Lower leg skin (tissue), 4 donors: Measurements from ENCODE around the gene SCUBE1. TPM values are rescaled to one million over a fixed set of nuclear protein-coding genes. Genes with fewer than 3 reads are reported as not detected.

Source experiments
- DNase-seq, 2 donors: peaks; one replicate each; pipeline ENCODE4 v3.0.0-alpha.2; 2019; ENCODE audit warnings: low spot score in 2 of 2
- H3K4me3 ChIP-seq: fragments of 200-600 bp; sonication (generic); 2 replicates; pipeline ENCODE4 v1.5.1; 2017; ENCODE audit warnings: mild to moderate bottlenecking, low read depth; ENCODE audit not compliant: poor library complexity, severe bottlenecking
- CTCF ChIP-seq, 3 donors: fragments of 450-650 bp; IDR thresholded peaks; one replicate each; pipeline ENCODE4 v1.5.1; 2016; ENCODE audit warnings: antibody characterized with exemption in 3 of 3, mild to moderate bottlenecking in 3 of 3, moderate library complexity in 2 of 3
- POLR2A ChIP-seq, 2 donors: fragments of 450-650 bp; IDR thresholded peaks; one replicate each; pipeline ENCODE4 v1.6.1; 2016 to 2017; ENCODE audit warnings: antibody characterized with exemption in 2 of 2, mild to moderate bottlenecking in 1 of 2, moderate library complexity in 1 of 2
- WGBS, 2 donors: methylation state at CpG; one replicate each; pipeline ENCODE4 v1.1.5; 2018; 5-methylcytosine and 5-hydroxymethylcytosine counted together
- intact Hi-C: fragments of 100-400 bp; cut with DNase I; formaldehyde crosslinking; loops from one replicate; pipeline ENCODE4 v1.15.0; 2023; ENCODE audit warnings: low total_unique reads
- total RNA-seq, 4 donors: library from RNA; depleted of rRNA; stranded (reverse); fragments of >200 nt; gene quantifications; one replicate each; pipeline ENCODE4 v1.1.0, GENCODE V29; 2016

Gene SCUBE1
- total RNA-seq, 4 donors from 2014 or later: 0.20 to 1.1 (median 0.28) TPM

DNA sequence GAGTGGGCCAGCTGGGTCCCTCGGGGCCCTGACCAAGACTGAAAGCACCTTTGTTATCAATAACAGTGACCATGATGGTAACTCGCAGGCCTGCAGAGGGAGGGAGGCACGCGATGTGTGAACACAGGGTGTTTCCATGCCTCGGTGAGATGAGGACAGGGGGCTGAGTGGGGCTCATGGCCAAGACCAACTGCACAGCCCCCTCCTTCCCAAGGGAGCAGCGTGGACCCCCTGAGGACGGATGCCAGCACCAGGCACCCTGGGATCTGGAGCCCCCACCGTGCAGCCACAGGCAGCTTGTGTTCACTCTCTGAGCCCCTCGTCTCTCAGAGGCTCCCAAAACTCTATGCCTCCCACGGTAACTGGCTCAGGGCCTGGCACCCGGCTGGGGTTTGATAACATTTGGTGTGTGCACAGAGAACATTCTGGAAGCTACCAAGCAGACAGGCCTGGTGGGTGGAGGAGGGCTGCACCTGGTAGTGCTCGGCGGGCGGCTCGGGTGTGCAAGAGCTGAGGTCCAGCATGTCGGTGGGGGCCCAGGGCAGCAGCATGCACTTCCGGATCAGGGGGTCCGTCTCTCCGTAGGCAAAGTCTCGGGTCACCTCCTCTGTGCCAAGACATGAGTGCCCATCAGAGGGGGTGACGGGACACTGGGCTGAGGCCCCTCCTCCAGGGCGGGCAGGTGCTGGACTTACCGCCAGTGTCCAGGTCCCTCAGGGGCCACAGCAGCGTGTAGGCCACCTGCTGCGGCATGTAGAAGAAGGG is 163.8 kb downstream of the SCUBE1 start:
- DNase-seq: no peak
- no peak overlapping the region for H3K4me3 ChIP-seq
- 95% methylated on average over 25 of the region's 25 CpGs for WGBS, 2 donors
- TF ChIP-seq CTCF (IDR thresholded peaks at IDR 0.05) (no peak), POLR2A (IDR thresholded peaks at IDR 0.05) (no peak)
- intact Hi-C loops: no loop called here

- TF ChIP-seq CTCF (IDR thresholded peaks at IDR 0.05): no peak
- no peak for TF ChIP-seq POLR2A (IDR thresholded peaks at IDR 0.05)
Observed at GRCh38 chr22:43177479-43177878, 165.7 kb downstream of the SCUBE1 start.

GRCh38 chr22:43176090-43176489 is 167.1 kb downstream of the SCUBE1 start:
- TF ChIP-seq POLR2A (IDR thresholded peaks at IDR 0.05): no peak
- no peak for TF ChIP-seq CTCF (IDR thresholded peaks at IDR 0.05)
- DNase-seq: no peak
- 75 to 83% methylated on average over 15 of the region's 15 CpGs for WGBS, 2 donors
- intact Hi-C loops: no loop called here
- no peak overlapping the region for H3K4me3 ChIP-seq

More at GRCh38 chr22:43177479-43177878, 165.7 kb downstream of the SCUBE1 start:
- 84 to 88% methylated on average over 5 to 7 of the region's 7 CpGs for WGBS, 2 donors
- intact Hi-C loops: no loop called here
- no peak overlapping the region for H3K4me3 ChIP-seq
- no peak for DNase-seq

DNA sequence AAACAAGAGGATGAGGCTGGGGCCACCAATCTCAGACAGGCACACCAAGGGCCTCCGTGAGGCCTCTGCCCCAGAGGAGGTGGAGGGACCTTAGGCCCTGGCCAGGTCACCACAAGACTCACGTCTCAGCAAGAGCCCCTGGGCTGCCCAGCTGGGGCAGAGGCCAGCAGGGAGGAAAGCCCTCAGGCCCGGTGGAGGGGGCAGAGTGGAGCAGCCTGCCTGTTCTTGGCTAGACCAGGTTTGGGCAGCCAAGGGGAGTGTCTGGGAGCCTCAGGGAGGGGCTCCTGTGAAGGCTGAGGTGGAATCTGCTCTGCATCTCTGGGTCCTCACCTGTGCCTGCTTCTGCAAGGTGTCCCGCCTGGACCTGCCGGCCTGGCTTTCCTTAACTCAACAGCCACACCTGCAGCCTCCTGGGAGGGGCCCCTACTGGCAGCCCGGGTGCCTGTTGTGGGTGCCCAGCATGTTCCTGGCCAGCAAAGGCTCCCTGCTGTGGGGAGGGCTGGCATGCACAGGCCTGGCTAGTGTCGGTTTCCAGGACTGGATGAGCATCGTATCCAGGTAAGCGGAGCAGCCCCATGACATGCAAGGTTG is 168.1 kb downstream of the SCUBE1 start:
- intact Hi-C loops: no loop called here
- DNase-seq: no peak
- 65 to 76% methylated on average over 6 to 9 of the region's 9 CpGs for WGBS, 2 donors
- no peak for TF ChIP-seq POLR2A (IDR thresholded peaks at IDR 0.05)
- TF ChIP-seq CTCF (IDR thresholded peaks at IDR 0.05): no peak
- H3K4me3 ChIP-seq: no peak overlapping the region

GRCh38 chr22:43173976-43174720 is 169.0 kb downstream of the SCUBE1 start:
- no peak for TF ChIP-seq POLR2A (IDR thresholded peaks at IDR 0.05)
- TF ChIP-seq CTCF (IDR thresholded peaks at IDR 0.05): no peak
- DNase-seq: no peak
- 82 to 87% methylated on average over 36 to 39 of the region's 39 CpGs for WGBS, 2 donors
- intact Hi-C loops: no loop called here
- H3K4me3 ChIP-seq: no peak overlapping the region
